ENCODE measurements around the gene CRYBG2. TPM values are rescaled to one million over a fixed set of nuclear protein-coding genes. Genes with fewer than 3 reads are reported as not detected.

CRYBG2 gene
- 6.9 TPM for total RNA-seq
- long read RNA-seq, partial matches to known transcripts, result 3 of 7 reads
- long read RNA-seq, other reads (novel, unspliced or antisense), result 4 of 7 reads

- Histone ChIP-seq H3K9me3 (no peaks in the 10 kb centered on the region), H3K36me3 (no peaks in the 10 kb centered on the region), H3K4me1 (no peaks in the 10 kb centered on the region), H3K27ac (no peak within 1 kb of the TSS), H3K27me3 (peaks cover 23% of the 10 kb centered on the region), H3K4me3 (no peak within 1 kb of the TSS)
- DNase-seq (peak; percentile 79), ATAC-seq (peak; percentile 88)
- TF ChIP-seq CTCF (IDR thresholded peaks at IDR 0.05), result no peak
- intact Hi-C loops (cut with DNase I), result no loop called here
These were observed at the start of gene CRYBG2 for GRCh38 chr1:26353976-26354820. Gene CRYBG2 (minus strand): TSS chr1:26354130. CDS start chr1:26346657, 7,473 bp downstream.

- TF ChIP-seq CTCF (IDR thresholded peaks at IDR 0.05), result no peak
- Histone ChIP-seq H3K9me3 (no peaks in the 10 kb centered on the region), H3K4me3 (no peak overlapping the region), H3K27me3 (no peaks in the 10 kb centered on the region), H3K36me3 (no peaks in the 10 kb centered on the region), H3K4me1 (no peaks in the 10 kb centered on the region), H3K27ac (no peak overlapping the region)
- DNase-seq (no peak), ATAC-seq (no peak)
- intact Hi-C loops (cut with DNase I), result no loop called here
These were observed 49.7 kb upstream of the CRYBG2 start for GRCh38 chr1:26403656-26404055.

- Histone ChIP-seq H3K36me3 (no peaks in the 10 kb centered on the region), H3K4me3 (no peak overlapping the region), H3K27ac (no peak overlapping the region), H3K4me1 (no peaks in the 10 kb centered on the region), H3K9me3 (no peaks in the 10 kb centered on the region), H3K27me3 (no peaks in the 10 kb centered on the region)
- no peak for TF ChIP-seq CTCF (IDR thresholded peaks at IDR 0.05)
- DNase-seq, result no peak
- ATAC-seq, result no peak
- intact Hi-C loops (cut with DNase I), result no loop called here
These were observed 48.0 kb upstream of the CRYBG2 start for GRCh38 chr1:26401891-26402290.

- no peak overlapping the region for H3K4me3 ChIP-seq
- no peaks in the 10 kb centered on the region for H3K36me3 ChIP-seq
- DNase-seq (no peak), ATAC-seq (no peak)
- no peaks in the 10 kb centered on the region for H3K27me3 ChIP-seq
- H3K4me1 ChIP-seq, result no peaks in the 10 kb centered on the region
- intact Hi-C loops (cut with DNase I), result no loop called here
- H3K9me3 ChIP-seq, result no peaks in the 10 kb centered on the region
- no peak for TF ChIP-seq CTCF (IDR thresholded peaks at IDR 0.05)
- no peak overlapping the region for H3K27ac ChIP-seq
These were observed 45.1 kb upstream of the CRYBG2 start for GRCh38 chr1:26399034-26399433.

- H3K27ac ChIP-seq, result no peak overlapping the region
- no peaks in the 10 kb centered on the region for H3K27me3 ChIP-seq
- intact Hi-C loops (cut with DNase I), result no loop called here
These were observed 41.8 kb upstream of the CRYBG2 start for GRCh38 chr1:26395754-26396153.

More at GRCh38 chr1:26395754-26396153, 41.8 kb upstream of the CRYBG2 start:
- H3K4me1 ChIP-seq, result no peaks in the 10 kb centered on the region
- no peak for TF ChIP-seq CTCF (IDR thresholded peaks at IDR 0.05)
- DNase-seq (no peak), ATAC-seq (no peak)
- H3K9me3 ChIP-seq, result no peaks in the 10 kb centered on the region
- H3K36me3 ChIP-seq, result no peaks in the 10 kb centered on the region
- no peak overlapping the region for H3K4me3 ChIP-seq
